Heart left ventricle (tissue), 16 donors: ENCODE data around the gene ECEL1. TPM values are rescaled to one million over a fixed set of nuclear protein-coding genes. Genes with fewer than 3 reads are reported as not detected.

ENCODE experiments used
- ATAC-seq, 4 donors: fragments of 200-7000 bp; cut with Tn5 transposase; one replicate each; pipeline ENCODE4 v1.9.1; 2020 to 2022; ENCODE audit warnings: moderate library complexity in 4 of 4, mild to moderate bottlenecking in 3 of 4, moderate number of reproducible peaks in 1 of 4
- DNase-seq, 5 donors: peaks; one replicate each; pipeline ENCODE4 v3.0.0-alpha.2; 2020
- H3K27ac ChIP-seq, 12 donors: fragments of 200-600 bp; sonication (generic) in 4 of 12; one replicate each; pipeline versions ENCODE4 v1.5.0 to v1.8.0; 2016 to 2022; ENCODE audit warnings: mild to moderate bottlenecking in 2 of 12
- H3K27me3 ChIP-seq, 9 donors: fragments of 200-600 bp; sonication (generic) in 2 of 9; one replicate each; pipeline versions ENCODE4 v1.5.1 to v1.8.0; 2016 to 2022; ENCODE audit warnings: mild to moderate bottlenecking in 3 of 9
- H3K36me3 ChIP-seq, 9 donors: fragments of 200-600 bp; sonication (generic) in 2 of 9; one replicate each; pipeline versions ENCODE4 v1.5.0 to v1.8.0; 2018 to 2022; ENCODE audit warnings: mild to moderate bottlenecking in 2 of 9
- H3K4me1 ChIP-seq, 12 donors: fragments of 200-600 bp; sonication (generic) in 4 of 12; one replicate each; pipeline versions ENCODE4 v1.5.0 to v1.8.0; 2016 to 2022; ENCODE audit warnings: mild to moderate bottlenecking in 3 of 12
- H3K4me3 ChIP-seq, 12 donors: fragments of 200-600 bp; sonication (generic) in 4 of 12; one replicate each; pipeline versions ENCODE4 v1.5.0 to v1.8.0; 2017 to 2022; ENCODE audit warnings: mild to moderate bottlenecking in 9 of 12, moderate library complexity in 4 of 12
- H3K9me3 ChIP-seq, 12 donors: fragments of 200-600 bp; sonication (generic) in 4 of 12; one replicate each; pipeline versions ENCODE4 v1.5.0 to v1.8.0; 2016 to 2022; ENCODE audit warnings: mild to moderate bottlenecking in 1 of 12
- CTCF ChIP-seq, 12 donors: fragments of 200-600 bp; sonication (generic) in 4 of 12; IDR thresholded peaks; one replicate each; pipeline versions ENCODE4 v1.5.0 to v1.8.0; 2018 to 2022; ENCODE audit warnings: antibody characterized with exemption in 12 of 12, mild to moderate bottlenecking in 5 of 12
- POLR2A ChIP-seq, 2 donors: fragments of 450-650 bp; IDR thresholded peaks; one replicate each; pipeline ENCODE4 v1.6.1; 2017; ENCODE audit warnings: antibody characterized with exemption in 2 of 2, mild to moderate bottlenecking in 2 of 2, moderate library complexity in 2 of 2
- WGBS, 4 donors: extraction: QIAGEN DNeasy Blood & Tissue Kit in 2 of 4; methylation state at CpG; one replicate each; pipeline versions ENCODE4 v1.1.5 to v1.1.7; 2013 to 2018; 5-methylcytosine and 5-hydroxymethylcytosine counted together
- intact Hi-C, 10 donors: fragments of 100-400 bp; cut with DNase I; formaldehyde crosslinking; loops; one replicate each; pipeline versions ENCODE4 v1.11.1 to v1.14.2; 2022
- polyA plus RNA-seq, 2 donors: library from polyadenylated mRNA; stranded (reverse); fragments of 200-250 nt; gene quantifications; one replicate each; pipeline ENCODE4 v1.2.3, GENCODE V29; 2013
- total RNA-seq, 9 donors: library from RNA; depleted of rRNA in 2 of 9; stranded (reverse); fragments of >200 nt in 2 of 9; fragmentation: NEBNext Ultra II Directional in 3 of 9; extraction: Animal tissue kit (Norgen Biotek cat#: 25700) in 3 of 9; gene quantifications; one replicate each; pipeline versions ENCODE4 v1.1.0 to v1.2.4, GENCODE V29; 2016 to 2023
- donor health status: ischemic (EF 13 %, LVEDD 7.1; RV severe dilation, severe dysfunction).
- donor health status: healthy with polysubstance abuse.
- donor health status: DM: no; HTN: yes; CAD: no.
- donor health status: DM: no; HTN: no; CAD: no.
- donor health status: ischemic (EF 25% LVEDD 6.9; RV normal size, moderate dysfunction).
- donor health status: ischemic (EF 25% LVEDD 5.7; RV mildly dilated, moderate dysfunction).
- donor health status: healthy.
- donor health status: DM: yes; HTN: yes; CAD: no.
- donor health status: ischemic (EF 35%, LVEDD 5.7; RV mildly dilated, moderate dysfunction).
- donor health status: nonischemic (EF 11% LVEDD 7.7; RV severe dilation, severe dysfunction).
- donor health status: DM: yes; HTN: yes; CAD: no.
- donor health status: PGD.
- donor health status: ischemic (EF 29% LVEDD 5.4; RV normal size, mild dysfunction).
- donor health status: nonischemic (EF 23%, LVEDD 6.1; RV moderate dilation, normal function).

ECEL1 gene
- total and polyA plus RNA-seq, 11 donors = 0.20 to 1.4 (median 0.32) TPM; not detected in 3

DNA sequence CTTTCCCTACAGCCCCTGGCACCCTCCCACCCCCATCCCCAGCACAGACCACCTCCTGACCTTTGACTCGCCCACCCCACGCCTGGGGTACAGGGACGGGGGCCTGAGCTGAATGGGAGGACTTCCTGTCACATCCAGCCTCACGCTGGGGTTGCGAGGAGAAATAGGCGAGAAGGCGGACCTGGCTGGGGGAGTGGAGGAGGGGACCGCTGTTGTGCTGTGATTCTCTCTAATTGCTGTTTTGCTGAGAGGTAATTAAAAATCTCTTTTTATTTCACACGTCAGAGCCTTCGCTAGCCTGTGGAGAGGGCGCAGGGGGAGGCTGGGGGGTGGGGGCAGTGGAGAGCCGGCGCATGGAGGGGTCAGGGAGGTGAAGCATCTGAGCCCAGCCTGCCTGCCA, 9.7 kb upstream of the ECEL1 start:
- H3K4me3 ChIP-seq = no peak overlapping the region
- no peak for TF ChIP-seq CTCF (IDR thresholded peaks at IDR 0.05)
- TF ChIP-seq POLR2A (IDR thresholded peaks at IDR 0.05) = no peak
- ATAC-seq (no peak), DNase-seq (no peak)
- no peak overlapping the region for H3K27ac ChIP-seq
- H3K4me1 ChIP-seq = peaks cover 0 to 5% (median 0%) of the 10 kb centered on the region in 12 donors
- no peaks in the 10 kb centered on the region for H3K36me3 ChIP-seq
- peaks cover 0 to 5% (median 0%) of the 10 kb centered on the region in 9 donors for H3K27me3 ChIP-seq
- no peaks in the 10 kb centered on the region for H3K9me3 ChIP-seq
- WGBS, 4 donors = 69 to 85% (median 79%) methylated on average over 11 to 13 of the region's 13 CpGs
- intact Hi-C loops = no loop called here

- no peak overlapping the region for H3K27ac ChIP-seq
- 80 to 85% (median 81%) methylated on average over 4 to 20 of the region's 20 CpGs for WGBS, 4 donors
- intact Hi-C loops = no loop called here
- H3K27me3 ChIP-seq = peaks cover 0 to 3% (median 0%) of the 10 kb centered on the region in 9 donors
- ATAC-seq (no peak), DNase-seq (peak in 1 of 5 donors; percentile 47)
- H3K9me3 ChIP-seq = no peaks in the 10 kb centered on the region
- no peak overlapping the region for H3K4me3 ChIP-seq
- peaks cover 0 to 4% (median 0%) of the 10 kb centered on the region in 12 donors for H3K4me1 ChIP-seq
- H3K36me3 ChIP-seq = no peaks in the 10 kb centered on the region
- TF ChIP-seq CTCF (IDR thresholded peaks at IDR 0.05) (no peak), POLR2A (IDR thresholded peaks at IDR 0.05) (no peak)
Measured at GRCh38 chr2:232496501-232497270, 9.1 kb upstream of the ECEL1 start.

GRCh38 chr2:232495292-232495691, 7.7 kb upstream of the ECEL1 start:
- H3K4me3 ChIP-seq = no peak overlapping the region
- TF ChIP-seq CTCF (IDR thresholded peaks at IDR 0.05) (no peak), POLR2A (IDR thresholded peaks at IDR 0.05) (no peak)
- DNase-seq (peak in 1 of 5 donors; percentile 5), ATAC-seq (no peak)
- H3K27me3 ChIP-seq = peaks cover 0 to 4% (median 0%) of the 10 kb centered on the region in 9 donors
- intact Hi-C loops = no loop called here
- H3K27ac ChIP-seq = no peak overlapping the region
- H3K9me3 ChIP-seq = no peaks in the 10 kb centered on the region
- H3K4me1 ChIP-seq = no peaks in the 10 kb centered on the region
- 90 to 93% (median 90%) methylated on average over 7 of the region's 7 CpGs for WGBS, 4 donors
- no peaks in the 10 kb centered on the region for H3K36me3 ChIP-seq

DNA sequence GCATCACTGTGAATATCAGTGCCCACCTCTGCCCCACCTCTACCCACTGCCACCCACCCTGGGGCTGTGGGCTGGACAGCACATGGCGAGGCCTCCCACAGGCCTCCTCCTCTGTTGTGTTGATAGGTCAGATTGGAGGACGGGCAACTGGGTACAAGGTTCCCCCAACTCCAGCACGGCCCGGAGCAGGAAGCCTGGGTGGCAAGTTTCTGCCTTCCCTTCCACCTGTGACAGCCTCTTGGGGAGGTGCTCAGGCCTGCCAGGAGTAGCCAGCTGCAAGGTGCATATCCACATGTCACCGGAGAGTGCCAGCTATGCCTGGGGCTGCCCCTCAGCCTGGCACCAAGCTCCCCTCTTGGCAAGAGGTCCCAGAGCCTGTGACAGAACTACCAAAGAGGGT, 6.9 kb upstream of the ECEL1 start:
- Histone ChIP-seq H3K36me3 (no peaks in the 10 kb centered on the region), H3K4me3 (no peak overlapping the region), H3K9me3 (no peaks in the 10 kb centered on the region), H3K27ac (no peak overlapping the region), H3K27me3 (peaks cover 0 to 4% (median 0%) of the 10 kb centered on the region in 9 donors), H3K4me1 (no peaks in the 10 kb centered on the region)
- intact Hi-C loops = no loop called here
- DNase-seq = peak in 2 of 5 donors; percentile 13 to 48
- TF ChIP-seq CTCF (IDR thresholded peaks at IDR 0.05) = no peak
- no peak for TF ChIP-seq POLR2A (IDR thresholded peaks at IDR 0.05)
- 86 to 96% (median 93%) methylated on average over 4 to 5 of the region's 5 CpGs for WGBS, 4 donors
- ATAC-seq = no peak
